ENCODE data around the gene FGD4.

- TF ChIP-seq POLR2AphosphoS5 (IDR thresholded peaks at IDR 0.05; ENCODE audit: borderline replicate concordance, low read depth, low read length): no peak
- TF ChIP-seq EZH2 (IDR thresholded peaks at IDR 0.05): no peak
- TF ChIP-seq FOXP2 (optimal IDR thresholded peaks at IDR 0.05; ENCODE audit: control extremely low read depth, extremely low read length, insufficient read depth): no peak
These were observed 36.5 kb upstream of the FGD4 start for GRCh38 chr12:32362892-32363291.
